Midbrain (tissue), 1 donor: Measurements from ENCODE around the gene ZBTB43.
"Not testable (repeated sequence)": the region's sequence is repeated elsewhere in the genome, so short reads cannot be mapped to it uniquely, and the experiment has no call there.

Experiments used
- DNase-seq: peaks from one replicate; lab custom pipeline; 2025; lab: John Stamatoyannopoulos, UW

Gene ZBTB43

DNA sequence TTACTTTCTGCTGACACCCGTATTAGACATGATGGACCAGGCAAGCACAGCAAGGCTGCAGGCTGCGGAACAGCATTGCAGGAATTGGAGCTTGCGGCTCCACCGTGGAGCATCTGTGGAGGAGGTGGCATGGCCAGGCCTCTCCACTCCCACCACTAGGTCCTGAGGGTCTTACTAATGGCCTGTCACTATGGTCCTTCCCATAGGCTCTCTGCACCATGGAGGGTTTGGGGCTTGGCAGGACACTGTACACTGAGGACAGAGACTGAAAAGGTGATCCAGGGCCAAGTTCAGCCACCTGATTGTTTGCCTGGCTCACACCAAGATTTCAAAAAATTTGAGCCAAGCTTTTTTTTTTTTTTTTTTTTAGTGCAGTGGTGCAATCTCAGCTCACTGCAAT is 14.3 kb upstream of the ZBTB43 start:
- DNase-seq = no peak

DNA sequence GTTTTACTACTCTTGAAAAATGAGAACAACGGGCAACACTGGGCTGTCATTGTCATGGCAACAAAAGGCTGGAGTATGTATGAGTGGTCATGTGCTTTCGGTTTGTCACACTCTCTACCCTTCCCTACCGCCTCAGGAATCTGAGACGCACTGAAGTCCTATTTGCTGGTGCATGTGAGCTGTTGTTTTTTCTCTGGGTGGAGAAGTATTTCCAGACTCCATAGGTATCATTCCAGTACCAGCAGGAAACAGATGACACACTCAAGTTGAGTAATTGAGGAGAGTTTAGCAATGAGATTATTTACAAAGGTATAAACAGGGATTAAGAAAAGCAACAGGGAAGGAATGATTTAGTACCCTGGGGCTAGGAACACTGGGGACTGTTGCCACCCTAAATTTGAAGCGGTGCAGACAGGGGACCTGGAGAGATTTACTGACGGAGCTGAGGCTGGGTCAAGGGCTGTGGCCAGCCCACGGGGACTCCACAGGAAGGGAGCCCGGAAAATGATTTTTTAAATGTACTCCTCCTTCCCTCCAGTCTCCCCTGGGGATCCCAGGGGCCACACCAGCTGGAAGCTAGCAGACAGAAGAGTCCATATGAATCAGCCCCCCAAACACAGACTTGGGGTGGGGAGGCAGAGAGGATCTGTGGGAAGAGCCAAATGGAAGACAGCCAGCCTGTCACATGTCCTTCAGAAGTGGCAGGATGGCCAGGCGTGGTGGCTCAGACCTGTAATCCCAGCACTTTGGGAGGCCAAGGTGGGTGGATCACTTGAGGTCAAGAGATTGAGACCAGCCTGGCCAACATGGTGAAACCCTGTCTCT is 13.2 kb upstream of the ZBTB43 start:
- DNase-seq = no peak

DNA sequence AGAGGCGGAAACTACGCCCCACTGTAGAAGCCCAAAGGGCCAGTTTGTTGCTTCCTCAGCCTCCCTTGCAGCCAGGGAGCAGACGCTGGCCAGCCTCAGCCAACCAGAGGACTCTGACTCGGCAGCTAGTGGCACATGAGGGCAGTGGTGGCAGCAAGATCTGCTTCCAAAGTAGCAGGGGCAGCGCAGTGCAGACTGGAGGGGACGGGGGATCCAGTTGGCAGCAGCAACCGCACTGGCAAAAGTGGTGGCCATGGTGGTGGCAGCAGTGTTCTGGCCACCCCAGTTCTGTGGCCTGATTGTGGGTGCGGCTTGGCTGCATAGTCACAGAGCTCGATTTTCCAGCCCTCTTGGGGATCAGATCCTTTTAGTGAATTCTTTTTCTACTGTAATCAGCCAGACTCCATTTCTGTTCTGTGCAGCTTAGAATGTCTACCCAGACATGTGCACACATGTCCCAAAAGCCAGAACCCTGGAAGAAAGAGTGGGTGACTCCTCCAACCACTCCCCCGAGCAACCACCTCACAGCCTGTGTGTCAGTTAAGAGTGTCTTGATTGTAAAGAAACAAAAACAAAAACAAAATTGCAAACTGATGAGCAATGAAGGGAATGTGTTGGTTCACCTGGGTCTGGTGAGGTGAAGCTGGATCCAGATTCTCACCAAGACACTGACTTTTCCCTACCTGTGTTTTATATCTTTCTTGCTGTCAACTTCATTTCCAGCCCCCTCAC is 11.0 kb upstream of the ZBTB43 start:
- no peak for DNase-seq

DNA sequence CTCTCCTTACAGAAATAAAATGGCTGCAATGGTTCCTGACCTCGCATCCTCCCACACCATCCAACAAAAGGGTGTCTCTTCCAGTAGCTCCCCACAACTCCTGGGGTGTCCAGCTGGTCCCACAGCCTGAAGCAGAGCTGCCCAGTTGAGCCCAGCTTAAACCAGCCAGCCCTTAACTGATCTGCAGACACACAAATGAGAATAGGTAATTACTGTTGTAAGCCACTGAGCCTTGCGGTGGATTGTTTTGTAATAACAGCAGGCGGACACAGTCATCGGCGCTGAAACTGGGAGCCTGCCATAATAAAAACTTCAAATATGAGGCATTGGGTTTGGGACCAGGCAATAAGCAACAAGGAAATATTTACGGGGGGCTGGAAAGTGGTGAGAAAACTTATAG is 10.4 kb upstream of the ZBTB43 start:
- no peak for DNase-seq

DNA sequence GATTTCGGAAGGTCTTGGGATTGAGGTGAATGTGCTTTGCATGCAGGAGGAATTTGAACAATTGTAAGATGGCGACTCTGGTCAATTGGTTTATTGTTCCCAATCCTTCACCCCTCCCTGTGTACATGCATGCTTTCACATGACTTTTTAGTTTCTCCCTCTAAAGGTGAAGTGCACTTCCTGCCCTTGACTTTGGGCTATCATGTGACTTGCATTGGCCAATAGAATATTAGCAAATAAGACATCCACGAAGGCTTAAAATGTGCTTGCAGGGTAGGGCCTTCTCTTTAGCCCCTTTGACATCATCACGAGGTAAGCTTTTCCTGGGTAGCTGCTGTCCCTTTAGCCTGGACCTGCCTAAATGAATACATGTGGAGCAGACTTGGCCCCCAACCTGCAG is 8.1 kb upstream of the ZBTB43 start:
- no peak for DNase-seq

DNA sequence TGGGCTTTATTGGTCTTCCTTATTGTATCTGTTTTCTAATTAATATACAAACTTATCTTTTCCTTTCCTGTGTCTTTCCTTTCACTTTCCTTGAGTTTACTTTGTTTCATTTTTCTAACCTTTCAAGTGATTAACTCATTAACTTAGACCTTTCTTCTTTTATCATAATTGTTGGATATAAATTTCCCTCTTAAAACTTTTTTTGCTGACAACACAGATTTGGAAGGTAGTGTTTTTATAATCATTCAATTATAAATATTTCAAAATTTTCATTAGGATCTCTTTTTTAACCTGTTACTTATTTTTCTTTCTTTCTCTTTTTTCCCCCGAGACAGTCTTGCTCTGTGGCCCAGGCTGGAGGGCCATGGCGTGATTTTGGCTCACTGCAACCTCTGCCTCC is 6.9 kb upstream of the ZBTB43 start:
- DNase-seq = no peak

DNA sequence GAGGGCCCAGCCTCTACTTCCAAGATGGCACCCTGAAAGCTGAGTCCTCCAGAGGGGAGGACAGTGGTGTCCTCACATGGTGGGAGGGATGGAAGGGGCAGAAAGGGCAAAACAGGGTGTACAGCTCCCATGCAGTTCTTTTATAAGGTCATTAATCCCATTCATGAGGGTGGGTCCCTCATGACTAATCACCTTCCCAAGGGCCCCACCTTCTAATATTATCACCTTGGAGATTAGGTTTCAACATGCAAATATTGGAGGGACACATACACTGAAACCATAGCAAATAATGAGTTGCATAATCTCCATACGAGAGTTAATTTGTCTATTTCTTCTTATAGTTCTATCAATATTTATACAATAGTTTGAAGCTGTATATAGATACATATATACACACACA is 5.8 kb upstream of the ZBTB43 start:
- no peak for DNase-seq

DNA sequence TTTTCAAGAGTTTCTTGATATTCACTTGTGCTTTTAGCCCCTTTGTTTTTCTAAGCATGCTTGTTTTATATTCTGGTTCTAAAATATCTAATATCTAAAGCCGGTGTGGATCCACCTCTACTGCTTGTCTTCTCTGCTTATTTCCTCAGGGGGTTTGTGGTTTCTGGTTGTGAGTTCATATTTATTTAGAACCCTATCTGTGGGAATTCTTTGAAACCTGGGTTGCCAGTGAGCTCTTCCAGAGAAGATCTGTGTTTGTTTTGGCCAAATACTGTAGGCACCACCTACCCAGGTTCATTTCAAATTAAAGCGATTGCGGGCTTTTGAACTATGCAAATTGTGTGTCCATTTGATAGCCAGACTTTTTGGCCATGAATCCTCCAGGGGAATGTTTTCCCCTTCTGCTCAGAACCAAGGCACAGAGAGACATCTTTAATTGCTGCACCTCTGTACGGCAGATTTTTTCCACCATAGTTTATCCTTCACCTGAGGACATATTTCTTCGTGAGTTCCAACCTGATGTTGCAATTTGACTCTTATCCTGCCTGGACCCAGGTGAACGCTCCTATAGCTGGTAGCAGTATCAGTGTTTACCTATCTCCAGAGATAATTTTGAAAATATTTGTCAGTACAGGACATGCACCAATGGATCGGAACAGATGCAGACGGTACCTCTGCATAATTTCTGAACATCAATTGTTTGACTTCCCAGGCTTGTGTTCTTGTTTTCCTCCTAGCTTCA is 2.4 kb upstream of the ZBTB43 start:
- no peak for DNase-seq

DNA sequence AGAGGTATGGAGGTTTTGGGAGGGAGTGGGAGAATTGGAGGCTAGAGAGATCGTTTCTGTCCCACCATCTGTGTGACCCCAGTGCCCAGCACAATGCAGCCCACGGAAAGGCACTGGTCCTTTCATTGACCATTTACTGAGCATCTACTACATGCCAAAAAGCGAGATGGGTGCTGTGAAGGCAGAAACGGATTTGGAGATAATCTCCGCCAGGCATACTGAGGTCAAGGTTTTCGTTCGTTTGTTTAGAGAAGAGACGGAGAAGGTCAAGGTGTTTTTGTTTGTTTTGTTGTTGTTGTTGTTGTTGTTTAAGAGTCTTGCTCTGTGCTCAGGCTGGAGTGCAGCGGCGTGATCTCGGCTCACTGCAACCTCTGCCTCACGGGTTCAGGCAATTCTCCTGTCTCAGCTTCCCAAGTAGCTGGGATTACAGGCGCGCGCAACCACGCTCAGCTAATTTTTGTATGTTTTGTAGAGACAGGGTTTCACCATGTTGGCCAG is 593 bp upstream of the ZBTB43 start:
- no peak for DNase-seq

DNA sequence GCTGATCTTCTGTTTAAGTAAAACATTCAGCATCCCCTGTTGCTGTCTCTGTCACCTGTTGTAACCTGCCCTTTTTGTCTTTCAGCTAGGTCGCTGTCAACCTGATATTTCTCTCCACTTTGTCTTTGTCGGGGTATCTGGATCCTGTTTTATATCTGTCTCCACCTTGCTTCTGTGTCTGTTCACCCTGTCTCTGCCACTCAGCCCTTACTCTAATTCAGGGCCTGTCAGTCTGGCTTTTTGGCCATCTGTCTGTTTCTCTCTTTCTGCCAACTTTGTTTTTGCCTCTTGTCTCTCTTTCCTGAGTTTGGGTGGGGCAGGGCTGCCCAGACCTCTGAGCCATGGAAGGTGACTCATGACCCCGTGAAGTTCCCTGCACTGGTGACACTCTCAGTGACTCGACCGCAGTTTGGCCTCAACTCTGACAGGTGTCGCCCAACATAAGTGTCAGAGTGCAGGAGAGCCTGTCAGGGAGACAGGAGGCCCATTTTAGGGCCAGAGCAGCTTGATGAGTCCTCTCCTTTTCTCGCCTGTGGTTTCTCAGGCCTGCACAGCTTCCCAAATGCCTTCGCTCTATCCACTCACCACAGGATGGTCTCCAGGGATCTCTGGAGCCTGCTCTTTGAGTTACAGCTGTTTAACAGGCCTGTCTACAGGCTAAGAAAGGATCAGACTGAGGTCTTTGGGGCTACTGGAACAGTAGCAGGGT is 868 bp downstream of the ZBTB43 start:
- no peak for DNase-seq

DNA sequence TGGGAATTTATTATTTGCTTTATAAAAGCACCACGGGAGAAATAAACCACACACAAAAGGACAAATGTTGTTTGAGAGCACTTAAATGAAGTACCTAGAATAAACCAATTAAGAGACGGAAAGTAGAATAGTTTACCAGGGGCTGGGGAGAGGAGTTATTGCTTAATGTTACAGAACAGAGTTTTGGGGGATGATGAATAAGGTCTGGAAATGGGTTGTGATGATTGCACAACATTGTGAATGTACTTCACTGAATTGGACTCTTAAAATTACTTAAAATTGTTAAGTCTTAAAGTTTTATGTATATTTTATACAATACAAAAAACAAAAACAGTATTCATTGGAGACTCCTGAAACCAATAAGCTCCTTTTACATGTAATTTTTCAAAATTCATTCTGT is 1.5 kb downstream of the ZBTB43 start:
- DNase-seq = no peak

DNA sequence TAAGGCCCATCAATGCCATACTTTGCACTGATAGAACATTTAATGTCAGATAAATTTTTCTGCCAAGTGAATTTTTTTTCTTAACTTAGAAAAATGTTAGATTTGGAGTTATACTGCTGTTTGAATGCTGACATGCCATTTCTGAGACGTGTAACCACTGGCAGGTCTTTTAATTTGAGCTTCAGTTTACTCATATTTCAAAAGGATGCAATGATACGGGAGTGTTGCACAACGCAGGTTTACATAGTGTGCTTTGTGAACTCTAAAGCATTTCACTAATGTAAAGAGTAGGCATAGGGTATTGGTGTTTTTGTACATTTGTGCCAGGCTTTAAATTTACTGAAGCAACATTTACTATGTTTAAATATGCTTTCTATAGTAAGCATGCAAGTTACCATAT is 4.2 kb downstream of the ZBTB43 start:
- DNase-seq = no peak

DNA sequence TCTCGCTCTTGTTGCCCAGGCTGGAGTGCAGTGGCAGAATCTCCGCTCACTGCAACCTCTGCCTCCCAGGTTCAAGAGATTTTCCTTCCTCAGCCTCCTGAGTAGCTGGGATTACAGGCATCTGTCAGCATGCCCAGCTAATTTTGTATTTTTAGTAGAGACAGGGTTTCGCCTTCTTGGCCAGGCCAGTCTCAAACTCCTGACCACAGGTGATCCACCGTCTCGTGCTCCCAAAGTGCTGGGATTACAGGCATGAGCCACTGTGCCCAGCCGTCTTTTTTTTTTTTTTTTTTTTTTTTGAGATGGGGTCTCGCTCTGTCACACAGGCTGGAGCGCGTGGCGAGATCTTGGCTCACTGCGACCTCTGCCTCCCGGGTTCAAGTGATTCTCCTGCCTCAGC is 5.4 kb downstream of the ZBTB43 start:
- DNase-seq = not testable (repeated sequence)

DNA sequence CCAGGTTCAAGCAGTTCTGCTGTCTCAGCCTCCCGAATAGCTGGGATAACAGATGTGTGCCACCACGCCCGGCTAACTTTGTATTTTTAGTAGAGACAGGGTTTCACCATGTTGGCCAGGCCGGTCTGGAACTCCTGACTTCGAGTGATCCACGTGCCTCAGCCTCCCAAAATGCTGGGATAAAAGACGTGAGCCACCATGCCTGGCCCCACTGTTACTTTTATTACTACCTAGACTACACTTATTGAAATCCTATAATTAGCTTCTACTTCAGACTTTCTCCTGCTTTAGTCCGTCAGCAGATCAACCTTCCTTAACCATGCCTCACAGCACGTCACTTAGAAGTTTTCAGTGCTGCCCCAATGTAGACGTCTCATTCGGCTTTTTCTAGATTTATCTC is 8.2 kb downstream of the ZBTB43 start:
- no peak for DNase-seq

DNA sequence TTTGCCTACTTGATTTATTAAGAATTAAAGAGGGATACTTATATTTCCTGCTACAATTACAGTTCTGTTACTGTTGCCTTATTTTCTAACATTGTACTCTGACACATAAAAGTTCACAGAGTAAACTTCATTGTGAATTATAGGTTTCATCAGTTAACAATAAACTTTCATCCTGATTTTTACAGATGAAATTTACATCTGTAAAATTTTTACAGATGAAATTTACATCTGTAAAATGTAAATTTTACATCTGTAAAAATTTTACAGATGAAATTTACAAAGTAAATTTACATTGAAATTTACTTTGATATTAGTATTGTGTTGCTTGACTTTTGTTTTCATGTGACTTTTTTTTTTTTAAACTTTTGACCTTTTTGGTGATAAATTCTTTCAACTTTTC is 9.3 kb downstream of the ZBTB43 start:
- no peak for DNase-seq

DNA sequence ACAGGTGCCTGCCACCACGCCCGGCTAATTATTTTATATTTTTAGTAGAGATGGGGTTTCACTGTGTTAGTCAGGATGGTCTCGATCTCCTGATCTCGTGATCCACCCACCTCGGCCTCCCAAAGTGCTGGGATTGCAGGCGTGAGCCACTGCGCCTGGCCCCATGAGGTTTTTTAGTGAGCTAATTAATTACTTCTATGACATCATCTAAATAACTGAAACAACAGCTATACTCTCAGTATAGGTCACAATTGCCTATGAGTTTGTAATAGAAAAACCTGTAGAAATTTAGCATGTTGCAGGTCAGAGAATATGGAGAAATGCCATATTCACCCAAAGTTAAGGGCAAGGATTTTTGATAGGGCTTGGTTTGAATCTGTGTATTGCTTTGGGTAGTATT is 12.8 kb downstream of the ZBTB43 start:
- not testable (repeated sequence) for DNase-seq

DNA sequence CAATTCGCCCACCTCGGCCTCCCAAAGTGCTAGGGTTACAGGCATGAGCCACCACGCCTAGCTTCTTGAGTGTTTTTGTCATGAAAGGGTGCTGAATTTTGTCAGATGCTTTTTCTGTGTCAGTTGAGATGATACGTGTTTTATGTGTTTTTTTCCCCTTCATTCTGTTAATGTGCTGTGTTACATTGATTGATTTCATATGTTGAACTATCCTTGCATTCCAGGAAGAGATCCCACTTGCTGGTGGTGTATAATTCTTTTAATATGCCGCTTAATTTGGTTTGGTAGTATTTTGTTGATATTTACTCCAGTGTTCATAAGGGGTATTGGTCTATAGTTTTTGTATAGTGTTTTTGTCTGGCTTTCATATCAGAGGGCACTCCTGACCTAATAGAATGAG is 13.6 kb downstream of the ZBTB43 start:
- DNase-seq = no peak

DNA sequence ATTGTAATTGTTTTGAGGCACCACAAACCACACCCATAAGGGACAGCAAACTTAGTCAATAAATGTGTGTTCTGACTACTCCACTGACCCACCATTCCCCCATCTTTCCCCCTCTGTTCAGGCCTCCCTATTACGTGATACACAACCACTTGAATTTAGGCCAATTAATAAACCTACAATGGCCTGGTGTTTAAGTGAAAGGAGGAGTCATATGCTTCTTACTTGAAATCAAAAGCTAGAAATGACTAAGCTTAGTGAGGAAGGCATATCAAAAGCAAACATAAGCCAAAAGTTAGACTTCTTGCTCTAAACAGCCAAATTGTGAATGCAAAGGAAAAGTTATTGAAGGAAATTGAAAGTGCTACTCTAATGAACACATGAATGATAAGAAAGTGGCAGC is 14.6 kb downstream of the ZBTB43 start:
- no peak for DNase-seq

DNA sequence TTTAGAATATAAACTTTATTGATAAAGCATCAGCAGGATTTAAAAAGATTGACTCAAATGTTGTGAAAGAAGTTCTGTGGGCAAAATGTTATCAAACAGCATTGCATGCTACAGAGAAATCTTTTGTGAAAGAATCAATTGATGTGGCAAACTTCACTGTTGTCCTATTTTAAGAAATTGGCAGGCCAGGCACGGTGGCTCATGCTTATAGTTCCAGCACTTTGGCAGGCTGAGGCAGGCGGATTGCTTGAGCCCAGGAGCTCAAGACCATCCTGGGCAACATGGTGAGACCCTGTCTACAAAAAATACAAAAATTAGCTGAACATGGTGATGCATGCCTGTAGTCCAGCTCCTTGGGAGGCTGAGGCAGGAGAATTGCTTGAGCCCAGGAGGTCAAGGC is 17.4 kb downstream of the ZBTB43 start:
- peak; percentile 71 for DNase-seq

DNA sequence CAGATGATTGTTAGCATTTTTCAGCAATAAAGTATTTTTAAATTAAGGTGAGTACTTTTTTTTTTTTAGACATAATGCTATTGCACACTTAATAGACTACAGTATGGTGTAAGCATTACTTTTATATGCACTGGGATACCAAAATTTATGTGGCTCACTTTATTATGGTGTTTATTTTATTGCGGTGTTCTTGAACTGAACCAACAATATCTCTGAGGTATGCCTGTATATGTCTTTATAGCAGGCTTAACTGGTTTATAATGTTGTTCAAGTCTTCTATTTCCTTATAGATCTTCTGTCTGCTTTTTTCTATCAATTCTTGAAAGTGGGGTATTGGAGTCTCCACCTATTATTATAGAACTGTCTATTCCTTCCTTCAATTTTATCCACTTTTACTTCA is 18.0 kb downstream of the ZBTB43 start:
- DNase-seq = no peak

DNA sequence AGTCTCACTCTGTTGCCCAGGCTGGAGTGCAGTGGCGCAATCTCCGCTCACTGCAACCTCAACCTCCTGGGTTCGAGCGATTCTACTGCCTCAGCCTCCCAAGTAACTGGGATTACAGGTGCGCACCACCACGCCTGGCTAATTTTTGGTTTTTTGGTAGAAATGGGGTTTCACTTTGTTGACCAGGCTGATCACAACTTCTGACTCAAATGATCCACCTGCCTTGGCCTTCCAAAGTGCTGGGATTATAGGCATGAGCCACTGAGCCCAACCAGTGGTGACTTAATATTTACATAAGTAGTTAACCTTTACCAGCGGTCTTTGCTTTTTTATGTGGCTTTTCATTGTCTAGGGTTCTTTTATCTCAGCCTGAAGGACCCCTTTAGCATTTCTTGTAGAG is 19.2 kb downstream of the ZBTB43 start:
- not testable (repeated sequence) for DNase-seq

DNA sequence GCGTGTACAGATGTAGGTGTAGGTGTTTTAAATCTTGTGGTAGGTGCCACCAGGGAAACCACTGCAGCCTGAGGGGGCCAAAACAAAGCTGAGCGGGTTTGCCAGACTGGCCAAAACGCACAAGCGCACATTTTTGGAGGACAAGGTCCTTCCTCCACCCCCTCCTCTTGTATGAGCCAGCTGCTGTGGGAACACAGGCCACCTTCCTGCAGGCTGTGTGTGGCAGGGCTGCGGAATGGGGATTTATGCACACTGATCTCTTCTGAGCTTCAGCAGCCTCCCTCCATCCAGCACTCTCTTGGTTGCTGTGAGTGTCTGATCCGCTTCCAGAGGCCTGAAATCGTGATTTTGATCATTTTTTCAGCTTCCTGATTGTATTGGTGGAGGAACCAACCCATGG is 22.4 kb downstream of the ZBTB43 start:
- no peak for DNase-seq
